Central memory CD8-positive, alpha-beta T cell (primary cell): ENCODE measurements around the gene CHST12.
A peak's percentile ranks its signal among the peaks of the same experiment; 100 is the strongest.

Experiments
- ATAC-seq: fragments of 150-1000 bp; cut with Tn5 transposase; replicated peaks from 2 replicates; pipeline ENCODE4 v1.10.0; 2022; ENCODE audit warnings: mild to moderate bottlenecking, moderate FRiP score, moderate number of reproducible peaks; ENCODE audit not compliant: poor library complexity, severe bottlenecking; ENCODE audit errors: extremely low read depth
- DNase-seq, 2 donors: peaks; one replicate each; pipeline ENCODE4 v3.0.0; 2021; ENCODE audit warnings: low spot score in 2 of 2
- H3K27ac Mint-ChIP-seq: one replicate; pipeline ENCODE4 v1.8.0; 2022; ENCODE audit warnings: low read depth, mild to moderate bottlenecking, moderate library complexity, mixed read lengths
- H3K27me3 Mint-ChIP-seq: one replicate; pipeline ENCODE4 v1.8.0; 2022; ENCODE audit warnings: mixed read lengths
- H3K36me3 Mint-ChIP-seq: one replicate; pipeline ENCODE4 v1.8.0; 2022; ENCODE audit warnings: mild to moderate bottlenecking, moderate library complexity, mixed read lengths; ENCODE audit not compliant: insufficient read depth
- H3K4me1 Mint-ChIP-seq: one replicate; pipeline ENCODE4 v1.8.0; 2022; ENCODE audit warnings: mixed read lengths
- H3K4me3 Mint-ChIP-seq: one replicate; pipeline ENCODE4 v1.8.0; 2022; ENCODE audit warnings: mild to moderate bottlenecking, moderate library complexity, mixed read lengths
- H3K9me3 Mint-ChIP-seq: one replicate; pipeline ENCODE4 v1.8.0; 2022; ENCODE audit warnings: mixed read lengths

The CHST12 gene

DNA sequence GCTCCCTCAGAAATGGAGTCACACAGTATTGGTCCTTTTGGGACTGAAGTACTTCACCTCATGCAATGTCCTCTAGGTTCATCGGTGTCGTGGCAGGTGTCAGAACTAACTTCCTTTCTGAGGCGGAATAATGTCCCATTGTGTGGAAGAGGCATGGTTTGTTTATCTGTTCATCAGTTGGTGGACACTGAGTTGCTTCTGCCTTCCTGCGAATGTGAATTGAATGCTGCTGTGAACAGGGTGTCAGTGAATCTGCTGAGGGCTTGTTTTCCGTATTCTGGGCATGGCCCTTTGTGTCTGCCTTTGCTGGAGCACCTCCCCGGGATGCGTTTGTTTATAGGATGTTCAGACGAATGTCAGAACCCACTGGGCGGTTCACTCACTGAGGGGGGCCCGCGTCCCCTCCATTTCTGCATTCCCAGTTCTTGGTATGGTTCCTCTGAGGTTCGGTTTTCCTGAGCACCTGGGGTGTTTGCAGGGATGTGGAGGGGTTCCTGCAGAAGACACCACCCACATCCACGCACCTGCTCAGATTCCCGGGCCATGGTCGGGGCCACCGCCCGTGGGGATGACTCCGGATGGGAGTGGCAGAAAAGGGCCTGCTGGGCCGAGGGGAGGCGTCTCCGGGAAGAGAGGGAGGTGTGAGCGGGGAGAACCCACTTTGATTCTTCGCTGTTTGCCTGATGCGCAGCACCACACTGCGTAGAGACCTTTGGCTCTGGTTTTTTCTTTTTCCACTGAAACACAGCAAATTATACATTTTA is 33.1 kb downstream of the CHST12 start:
- ATAC-seq: no peak
- Mint-ChIP-seq H3K36me3 (peaks cover 37% of the 10 kb centered on the region), H3K27ac (no peak overlapping the region), H3K4me3 (no peak overlapping the region), H3K27me3 (no peaks in the 10 kb centered on the region), H3K9me3 (no peaks in the 10 kb centered on the region), H3K4me1 (peaks cover 50% of the 10 kb centered on the region)
- DNase-seq: no peak

DNA sequence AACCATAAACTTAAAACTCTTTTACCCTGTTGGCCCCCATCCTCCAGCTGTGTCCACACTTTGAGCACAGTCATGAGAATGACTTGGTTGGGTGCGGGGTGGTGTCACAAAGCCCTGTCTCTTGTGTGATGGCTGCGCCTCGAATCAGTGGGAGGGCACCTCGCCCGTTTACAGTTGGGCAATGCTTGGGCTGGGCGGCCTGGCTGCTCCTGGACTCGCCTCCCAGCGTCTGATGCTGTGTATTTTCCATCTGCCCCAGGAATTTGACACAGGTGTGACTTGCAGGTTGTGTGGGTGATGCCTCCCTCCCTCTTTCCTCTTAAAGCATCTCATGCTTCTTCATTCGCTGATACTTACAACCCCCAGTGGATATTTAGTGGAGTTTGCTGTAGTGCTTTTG is 33.7 kb downstream of the CHST12 start:
- Mint-ChIP-seq H3K27me3 (no peaks in the 10 kb centered on the region), H3K4me3 (no peak overlapping the region), H3K27ac (no peak overlapping the region), H3K9me3 (no peaks in the 10 kb centered on the region), H3K36me3 (peaks cover 35% of the 10 kb centered on the region), H3K4me1 (peaks cover 50% of the 10 kb centered on the region)
- DNase-seq: no peak
- no peak for ATAC-seq

DNA sequence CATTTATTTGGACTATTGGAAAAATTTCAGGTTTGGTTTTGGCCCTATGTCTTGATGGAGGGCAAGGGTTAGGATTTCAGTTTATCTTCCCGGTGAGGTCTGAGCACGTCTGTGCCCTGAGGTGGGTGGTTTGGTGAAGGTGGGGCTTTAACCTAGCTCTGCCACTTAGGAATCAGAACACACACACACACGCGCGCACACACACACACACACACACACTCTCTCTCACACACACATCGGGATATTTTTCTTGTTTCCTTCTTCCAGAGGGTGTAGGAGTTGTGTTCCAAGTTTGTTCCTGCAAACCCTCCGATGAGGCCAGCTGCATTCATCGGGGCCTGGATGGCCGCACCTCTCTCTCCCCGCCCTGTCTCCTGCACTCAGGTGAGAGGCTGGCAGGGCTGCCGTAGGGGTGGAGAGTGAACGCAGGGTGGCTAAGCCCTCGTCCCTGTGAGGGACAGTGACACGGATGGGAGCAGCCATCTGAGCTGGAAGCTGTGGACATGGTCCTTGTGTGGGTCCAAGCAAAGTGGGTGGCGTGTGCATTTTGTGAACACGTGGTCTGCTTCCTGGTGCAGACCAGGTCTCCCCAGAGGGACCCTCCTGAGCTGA is 34.2 kb downstream of the CHST12 start:
- no peaks in the 10 kb centered on the region for H3K9me3 Mint-ChIP-seq
- H3K36me3 Mint-ChIP-seq: peaks cover 33% of the 10 kb centered on the region
- H3K4me1 Mint-ChIP-seq: peaks cover 53% of the 10 kb centered on the region
- no peak for DNase-seq
- no peak for ATAC-seq
- no peak overlapping the region for H3K27ac Mint-ChIP-seq
- no peak overlapping the region for H3K4me3 Mint-ChIP-seq
- no peaks in the 10 kb centered on the region for H3K27me3 Mint-ChIP-seq

DNA sequence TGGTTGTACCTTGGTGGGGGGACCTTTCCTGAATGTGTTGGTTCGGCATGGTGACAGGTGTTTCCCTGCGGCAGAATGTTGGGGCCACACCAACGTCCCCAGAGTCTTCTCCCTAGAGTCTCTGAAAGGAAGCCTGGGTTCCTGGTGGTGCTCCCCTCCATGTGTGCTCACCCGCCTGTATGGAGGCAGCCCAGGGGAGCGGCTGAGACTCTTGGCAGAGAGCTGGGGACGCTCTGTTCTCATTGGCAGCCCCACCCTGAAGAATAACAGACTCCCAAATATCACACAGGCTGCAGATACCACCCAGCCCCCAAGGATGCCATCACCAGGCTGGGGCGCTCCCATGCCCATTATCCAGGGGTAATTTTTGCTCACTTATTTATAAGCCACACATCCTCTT is 34.8 kb downstream of the CHST12 start:
- H3K4me1 Mint-ChIP-seq: peaks cover 53% of the 10 kb centered on the region
- H3K4me3 Mint-ChIP-seq: no peak overlapping the region
- H3K27me3 Mint-ChIP-seq: no peaks in the 10 kb centered on the region
- H3K9me3 Mint-ChIP-seq: no peaks in the 10 kb centered on the region
- DNase-seq: no peak
- no peak for ATAC-seq
- H3K36me3 Mint-ChIP-seq: peaks cover 30% of the 10 kb centered on the region
- no peak overlapping the region for H3K27ac Mint-ChIP-seq

DNA sequence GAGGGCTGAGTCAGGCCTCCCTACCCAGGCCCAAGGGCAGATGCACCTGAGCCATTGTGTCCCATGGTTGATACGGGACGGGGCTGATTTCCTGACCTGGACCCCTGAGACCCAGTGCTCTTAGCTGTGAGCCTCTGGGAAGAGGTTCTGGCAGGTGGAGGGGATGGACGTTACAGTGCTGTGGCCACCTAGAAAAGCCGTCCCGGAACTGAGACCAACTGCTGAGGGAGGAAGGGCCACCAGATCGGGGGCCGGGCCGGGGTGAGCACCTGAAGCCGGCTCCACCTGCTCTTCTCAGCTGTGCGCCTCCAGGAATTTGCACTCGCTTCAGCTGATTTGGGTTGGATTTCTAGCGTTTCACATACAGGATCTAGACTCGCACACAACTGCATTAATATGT is 35.4 kb downstream of the CHST12 start:
- H3K4me3 Mint-ChIP-seq: no peak overlapping the region
- H3K9me3 Mint-ChIP-seq: no peaks in the 10 kb centered on the region
- ATAC-seq (no peak), DNase-seq (no peak)
- H3K27ac Mint-ChIP-seq: no peak overlapping the region
- H3K4me1 Mint-ChIP-seq: peaks cover 53% of the 10 kb centered on the region
- H3K27me3 Mint-ChIP-seq: no peaks in the 10 kb centered on the region
- peaks cover 27% of the 10 kb centered on the region for H3K36me3 Mint-ChIP-seq

DNA sequence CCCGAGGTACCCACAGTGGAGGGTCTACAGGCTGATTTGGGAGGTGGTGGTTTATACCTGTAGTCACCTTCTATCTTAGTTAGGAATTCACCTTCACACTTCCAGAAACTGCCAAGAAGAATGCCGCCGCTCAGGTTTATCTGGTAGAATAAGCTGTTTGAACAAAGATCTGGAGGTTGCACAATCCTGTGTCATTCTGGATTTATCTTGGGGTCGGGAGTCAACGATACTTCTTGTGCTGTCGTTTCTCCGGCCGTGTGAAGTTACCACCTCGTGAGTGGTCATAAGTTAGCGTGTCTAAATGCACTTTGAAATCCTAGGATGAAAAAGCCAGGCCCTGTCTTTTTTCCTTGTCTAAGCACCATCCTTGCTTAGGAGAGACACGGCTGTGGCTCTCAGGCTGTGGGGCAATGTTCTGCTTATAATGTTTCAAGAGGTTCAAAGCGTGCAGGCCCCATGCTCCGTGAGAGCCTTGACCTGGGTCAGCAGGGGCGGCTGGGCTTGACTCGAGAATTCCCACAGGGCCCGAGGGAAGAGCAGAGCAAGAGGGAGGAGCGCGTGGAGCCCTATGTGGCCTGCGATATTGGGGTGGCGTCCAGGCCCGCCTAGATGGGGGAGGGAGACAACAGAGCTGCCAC is 37.3 kb downstream of the CHST12 start:
- ATAC-seq (no peak), DNase-seq (no peak)
- H3K27me3 Mint-ChIP-seq: no peaks in the 10 kb centered on the region
- no peaks in the 10 kb centered on the region for H3K9me3 Mint-ChIP-seq
- peaks cover 18% of the 10 kb centered on the region for H3K36me3 Mint-ChIP-seq
- H3K4me3 Mint-ChIP-seq: peak overlapping the region; percentile 4
- peaks cover 45% of the 10 kb centered on the region for H3K4me1 Mint-ChIP-seq
- peak overlapping the region; percentile 38 for H3K27ac Mint-ChIP-seq

DNA sequence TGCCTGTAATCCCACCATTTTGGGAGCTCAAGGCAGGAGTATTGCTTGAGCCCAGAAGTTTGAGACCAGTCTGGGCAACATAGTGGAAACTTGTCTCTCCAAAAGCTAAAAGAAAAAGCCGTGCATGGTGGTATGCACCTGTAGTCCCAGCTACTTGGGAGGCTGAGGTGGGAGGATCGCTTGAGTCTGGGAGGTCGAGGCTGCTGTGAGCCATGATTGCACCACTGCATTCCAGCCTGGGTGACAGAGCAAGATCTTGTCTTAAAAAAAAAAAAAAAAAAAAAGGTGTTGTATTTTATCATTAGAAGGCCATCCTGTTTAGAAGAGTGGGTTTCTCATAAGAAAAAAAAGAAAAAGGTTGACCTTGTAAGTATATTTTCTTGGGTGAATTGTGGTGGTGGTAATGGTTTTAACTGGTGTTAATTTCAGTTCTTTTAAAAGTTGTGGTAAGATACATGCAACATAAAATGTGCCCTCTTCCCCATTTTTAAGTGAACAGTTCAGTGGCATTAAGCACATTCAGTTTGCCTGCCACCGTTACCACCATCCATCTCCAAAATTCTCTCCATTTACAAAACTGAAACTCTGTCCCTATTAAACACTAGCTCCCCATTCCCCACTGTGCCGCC is 38.1 kb downstream of the CHST12 start:
- H3K36me3 Mint-ChIP-seq: peaks cover 17% of the 10 kb centered on the region
- no peaks in the 10 kb centered on the region for H3K27me3 Mint-ChIP-seq
- DNase-seq (no peak), ATAC-seq (no peak)
- H3K4me3 Mint-ChIP-seq: no peak overlapping the region
- no peaks in the 10 kb centered on the region for H3K9me3 Mint-ChIP-seq
- H3K4me1 Mint-ChIP-seq: peaks cover 37% of the 10 kb centered on the region
- peak overlapping the region; percentile 38 for H3K27ac Mint-ChIP-seq

DNA sequence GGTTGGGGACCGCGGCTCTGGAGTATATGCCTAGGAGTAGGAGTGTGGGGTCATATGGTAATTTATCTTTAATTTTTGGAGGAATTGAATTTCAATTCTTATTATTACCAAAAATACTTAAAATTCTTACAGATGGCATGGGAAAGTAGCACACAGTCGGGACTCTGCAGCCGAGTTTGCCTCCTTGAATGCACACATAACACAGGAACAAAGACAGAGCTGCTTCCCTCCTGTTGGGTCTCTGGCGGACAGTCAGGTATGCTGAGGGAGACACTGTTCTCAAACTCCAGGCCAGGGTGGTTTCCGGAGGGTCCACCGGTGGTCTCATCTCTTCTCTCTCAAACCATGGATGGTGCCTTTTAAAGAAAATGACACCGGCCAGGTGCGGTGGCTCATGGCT is 40.1 kb downstream of the CHST12 start:
- ATAC-seq: no peak
- H3K36me3 Mint-ChIP-seq: peaks cover 16% of the 10 kb centered on the region
- H3K27ac Mint-ChIP-seq: no peak overlapping the region
- no peaks in the 10 kb centered on the region for H3K9me3 Mint-ChIP-seq
- DNase-seq: no peak
- no peaks in the 10 kb centered on the region for H3K27me3 Mint-ChIP-seq
- no peak overlapping the region for H3K4me3 Mint-ChIP-seq
- peaks cover 32% of the 10 kb centered on the region for H3K4me1 Mint-ChIP-seq

DNA sequence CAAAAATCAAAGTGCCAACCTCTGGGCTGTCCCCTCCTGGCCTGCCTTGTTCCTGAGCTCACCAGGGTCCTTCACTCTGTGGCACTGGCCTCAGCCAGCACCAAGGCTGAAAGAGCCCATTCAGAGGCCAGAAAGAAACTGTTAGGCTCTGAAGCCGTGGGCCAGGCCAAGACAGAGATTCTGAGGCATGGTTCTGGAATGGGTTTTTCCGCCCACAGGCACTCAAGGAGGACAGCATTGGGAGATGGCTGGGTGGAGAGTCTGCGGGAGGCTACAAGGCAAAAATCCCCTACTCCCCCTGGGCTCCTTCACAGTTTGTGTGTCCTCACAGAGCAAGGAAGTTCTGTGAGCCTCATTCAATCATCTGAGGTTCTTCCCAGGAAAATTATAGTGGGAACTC is 41.1 kb downstream of the CHST12 start:
- H3K27me3 Mint-ChIP-seq: no peaks in the 10 kb centered on the region
- no peak overlapping the region for H3K27ac Mint-ChIP-seq
- H3K9me3 Mint-ChIP-seq: no peaks in the 10 kb centered on the region
- DNase-seq (no peak), ATAC-seq (no peak)
- H3K4me1 Mint-ChIP-seq: peaks cover 25% of the 10 kb centered on the region
- no peak overlapping the region for H3K4me3 Mint-ChIP-seq
- H3K36me3 Mint-ChIP-seq: peaks cover 12% of the 10 kb centered on the region

DNA sequence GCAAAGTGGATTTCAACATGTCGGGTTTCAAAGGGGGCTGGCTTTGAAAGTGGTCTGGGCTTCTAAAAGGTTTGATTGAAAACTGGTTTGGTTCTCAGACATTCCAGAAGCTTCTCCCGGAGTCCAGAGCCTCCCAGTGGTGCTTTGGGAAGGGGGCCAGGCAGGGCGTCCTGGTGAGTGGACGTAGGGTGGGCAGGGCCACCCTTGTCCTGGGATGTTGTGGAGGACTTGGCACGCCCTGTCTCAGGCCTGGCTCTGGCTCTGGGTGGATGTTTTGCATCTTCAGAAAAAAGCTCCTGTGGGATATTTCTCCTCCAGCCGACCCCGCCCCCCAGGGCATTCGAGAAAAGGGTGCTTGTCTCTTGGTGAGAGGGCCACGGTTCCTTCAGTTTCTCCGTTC is 41.6 kb downstream of the CHST12 start:
- DNase-seq (no peak), ATAC-seq (no peak)
- H3K36me3 Mint-ChIP-seq: peaks cover 12% of the 10 kb centered on the region
- H3K4me3 Mint-ChIP-seq: no peak overlapping the region
- H3K27me3 Mint-ChIP-seq: no peaks in the 10 kb centered on the region
- peaks cover 23% of the 10 kb centered on the region for H3K4me1 Mint-ChIP-seq
- no peaks in the 10 kb centered on the region for H3K9me3 Mint-ChIP-seq
- H3K27ac Mint-ChIP-seq: no peak overlapping the region

DNA sequence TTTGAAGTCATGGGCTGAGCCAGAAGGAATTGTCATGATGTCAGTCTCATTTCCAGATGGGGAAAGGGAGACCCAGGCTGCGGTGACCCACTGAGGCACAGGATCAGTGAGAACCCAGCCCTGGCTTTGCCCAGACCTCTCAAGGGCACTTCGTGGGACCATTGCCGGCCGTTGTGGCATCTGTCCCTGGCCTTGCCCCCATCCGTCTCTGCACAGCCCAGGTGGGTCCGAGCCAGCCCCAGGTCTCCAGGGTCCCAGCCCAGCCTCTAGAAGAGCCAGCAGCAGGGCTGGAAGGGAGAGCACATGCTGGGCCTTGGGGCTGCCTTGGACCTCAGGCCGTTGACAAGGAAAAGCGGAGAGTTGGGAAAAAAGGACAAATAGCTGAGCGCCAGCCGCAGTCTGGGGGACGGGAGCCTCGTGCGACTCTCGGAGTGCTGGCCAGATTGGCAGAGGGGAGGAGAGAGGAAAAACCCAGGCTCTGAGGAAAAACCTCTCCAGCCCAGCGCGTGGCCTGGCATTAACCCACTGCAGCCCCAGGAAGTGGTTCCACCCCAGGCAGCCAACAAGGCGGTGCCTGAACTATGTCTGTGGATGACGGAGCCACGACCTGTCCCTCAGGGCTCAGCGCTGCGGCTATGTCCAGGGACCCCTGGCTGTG is 42.6 kb downstream of the CHST12 start:
- no peaks in the 10 kb centered on the region for H3K9me3 Mint-ChIP-seq
- H3K27ac Mint-ChIP-seq: no peak overlapping the region
- DNase-seq (no peak), ATAC-seq (no peak)
- H3K36me3 Mint-ChIP-seq: peaks cover 8% of the 10 kb centered on the region
- no peaks in the 10 kb centered on the region for H3K27me3 Mint-ChIP-seq
- H3K4me1 Mint-ChIP-seq: peaks cover 14% of the 10 kb centered on the region
- H3K4me3 Mint-ChIP-seq: no peak overlapping the region

DNA sequence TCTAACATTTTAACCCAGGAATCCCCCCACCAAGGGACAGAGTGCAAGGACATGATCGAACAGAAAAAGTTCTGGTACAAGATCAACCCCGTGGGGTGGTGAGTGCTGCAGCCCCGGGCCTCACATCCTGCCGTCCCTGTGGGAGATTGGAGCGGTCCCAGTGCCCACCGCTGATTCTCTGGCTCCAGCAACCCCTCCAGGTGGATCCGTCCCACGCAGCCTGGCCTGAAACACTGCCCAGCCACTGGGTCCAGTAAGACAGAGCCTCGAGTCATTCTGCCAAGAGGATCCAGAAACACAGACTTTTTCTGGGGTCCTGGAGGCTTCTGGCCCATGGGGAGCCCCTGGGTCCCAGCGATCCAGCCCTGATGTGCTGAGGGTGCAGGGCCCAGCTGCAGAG is 43.3 kb downstream of the CHST12 start:
- Mint-ChIP-seq H3K4me1 (peaks cover 13% of the 10 kb centered on the region), H3K27ac (no peak overlapping the region), H3K27me3 (no peaks in the 10 kb centered on the region), H3K9me3 (no peaks in the 10 kb centered on the region), H3K4me3 (no peak overlapping the region), H3K36me3 (peaks cover 8% of the 10 kb centered on the region)
- no peak for DNase-seq
- ATAC-seq: no peak
